Measurements from ENCODE around the gene PRAC2. TPM values are rescaled to one million over a fixed set of nuclear protein-coding genes. Genes with fewer than 3 reads are reported as not detected.
A peak's percentile ranks its signal among the peaks of the same experiment; 100 is the strongest.

PRAC2 gene
- total RNA-seq, 5 donors from 2014 or later (not counting 1 experiment from before 2014, with no cell fraction given): not detected

DNA sequence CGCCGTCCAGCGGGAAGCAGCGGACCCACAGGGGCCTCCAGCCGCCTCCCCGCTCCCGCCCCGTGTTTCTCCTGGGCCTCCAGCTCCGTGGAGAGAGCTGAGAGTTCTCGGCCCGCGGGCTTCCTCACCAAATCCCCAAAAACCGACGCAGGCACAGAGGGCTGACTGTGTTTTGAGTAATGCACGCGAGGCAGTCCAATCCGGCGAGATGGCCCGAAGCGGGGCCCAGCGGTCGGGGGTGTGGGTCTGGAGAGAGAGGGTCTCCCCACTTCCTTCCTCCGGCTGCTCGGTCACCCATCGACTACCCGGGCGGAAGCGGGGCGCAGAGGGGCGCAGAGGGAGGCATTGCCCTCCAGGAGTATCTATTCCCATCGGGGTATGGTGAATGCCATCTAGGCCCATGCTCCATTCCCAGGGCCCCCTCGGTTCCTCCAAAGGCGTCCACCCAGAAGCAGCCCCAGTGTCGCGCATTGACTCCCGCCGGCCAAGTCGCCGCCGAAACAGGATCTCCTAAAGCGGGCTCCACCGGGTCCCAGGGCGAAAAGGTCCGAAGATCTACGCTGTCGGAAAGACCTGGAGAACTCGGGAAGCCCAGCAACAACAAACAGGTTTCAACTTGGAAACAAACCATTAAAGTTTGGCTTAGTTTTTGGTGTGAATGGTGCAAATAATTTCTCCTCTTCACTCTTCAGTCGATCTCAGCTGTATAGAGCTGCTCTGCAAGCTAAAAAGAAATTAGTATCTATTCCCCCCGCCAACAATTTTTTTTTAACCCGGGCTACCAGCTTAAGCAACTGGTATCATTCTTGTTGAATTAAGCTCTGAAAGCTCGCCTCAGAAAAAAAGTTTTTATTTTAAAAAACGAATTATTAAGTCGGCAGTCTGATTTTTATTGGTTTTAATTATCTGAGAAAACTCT, 24.7 kb downstream of the PRAC2 start:
- DNase-seq (no peak), ATAC-seq (replicated peaks in 1 of 4) (no peak)
- WGBS (ENCODE audit: insufficient coverage): 18% methylated on average over 39 of the region's 53 CpGs
- Mint-ChIP-seq H3K36me3 (no peaks in the 10 kb centered on the region), H3K27ac (no peak overlapping the region), H3K4me1 (peaks cover under 1 to 14% (median 2%) of the 10 kb centered on the region in 3 donors), H3K9me3 (no peaks in the 10 kb centered on the region), H3K4me3 (no peak overlapping the region), H3K27me3 (peaks cover 84 to 94% of the 10 kb centered on the region in 2 donors)
- no peaks in the 10 kb centered on the region for H3K9me3 ChIP-seq
- no peak overlapping the region for H3K27ac ChIP-seq (ENCODE audit: low read length)
- ChIA-PET CTCF (interaction anchor here (0.6 to 1.0 kb wide), 3 partner anchors 10 to 135 kb away, joined by 3 to 4 read pairs (median 3); no protein-coding TSS in a partner anchor), POLR2A (interaction anchor here in 1 of 2 donors (0.7 kb wide), 1 partner anchor 31 kb away, joined by 3 read pairs; no protein-coding TSS in a partner anchor)
- H3K27me3 ChIP-seq (replicated peaks in 1 of 2; ENCODE audit: control insufficient read depth in 2 of 2, extremely low read depth in 1 of 2, insufficient read depth in 2 of 2, low read length in 1 of 2): peaks cover 45 to 83% of the 10 kb centered on the region in 2 experiments
- no peaks in the 10 kb centered on the region for H3K36me3 ChIP-seq (ENCODE audit: control insufficient read depth in 2 of 2, extremely low read depth in 1 of 2, insufficient read depth in 1 of 2, low read length in 1 of 2)
- H3K4me3 ChIP-seq (ENCODE audit: control insufficient read depth in 1 of 2, extremely low read depth in 1 of 2, low read length in 1 of 2): no peak overlapping the region
- peaks cover 0 to 19% of the 10 kb centered on the region in 2 experiments for H3K4me1 ChIP-seq (ENCODE audit: control insufficient read depth in 1 of 2, extremely low read depth in 1 of 2, insufficient read depth in 2 of 2, low read length in 2 of 2)

GRCh38 chr17:48748718-48749566, 26.0 kb downstream of the PRAC2 start:
- H3K36me3 ChIP-seq (ENCODE audit: control insufficient read depth in 2 of 2, extremely low read depth in 1 of 2, insufficient read depth in 1 of 2, low read length in 1 of 2): no peaks in the 10 kb centered on the region
- H3K27ac Mint-ChIP-seq: peak overlapping the region in 1 of 2 donors; percentile 32
- peaks cover 0 to 22% of the 10 kb centered on the region in 2 experiments for H3K4me1 ChIP-seq (ENCODE audit: control insufficient read depth in 1 of 2, extremely low read depth in 1 of 2, insufficient read depth in 2 of 2, low read length in 2 of 2)
- peak overlapping the region in 1 of 2 donors; percentile 44 for H3K4me3 ChIP-seq (ENCODE audit: control insufficient read depth in 1 of 2, extremely low read depth in 1 of 2, low read length in 1 of 2)
- CTCF ChIA-PET: interaction anchor here (0.6 to 1.0 kb wide), 4 partner anchors 11 to 154 kb away, joined by 3 to 4 read pairs (median 3); no protein-coding TSS in a partner anchor
- H3K36me3 Mint-ChIP-seq: no peaks in the 10 kb centered on the region
- DNase-seq (no peak), ATAC-seq (replicated peaks in 1 of 4) (no peak)
- peaks cover 52 to 87% of the 10 kb centered on the region in 2 experiments for H3K27me3 ChIP-seq (replicated peaks in 1 of 2; ENCODE audit: control insufficient read depth in 2 of 2, extremely low read depth in 1 of 2, insufficient read depth in 2 of 2, low read length in 1 of 2)
- no peak overlapping the region for H3K27ac ChIP-seq (ENCODE audit: low read length)
- H3K4me1 Mint-ChIP-seq: peaks cover 12 to 26% (median 13%) of the 10 kb centered on the region in 3 donors
- no peaks in the 10 kb centered on the region for H3K9me3 Mint-ChIP-seq
- no peaks in the 10 kb centered on the region for H3K9me3 ChIP-seq
- WGBS (ENCODE audit: insufficient coverage): 44% methylated on average over 3 of the region's 16 CpGs
- POLR2A ChIA-PET: interaction anchor here in 1 of 2 donors (0.5 to 0.7 kb wide), 2 partner anchors 33 to 751 kb away, joined by 3 to 6 read pairs; no protein-coding TSS in a partner anchor
- peaks cover 84 to 94% of the 10 kb centered on the region in 2 donors for H3K27me3 Mint-ChIP-seq
- no peak overlapping the region for H3K4me3 Mint-ChIP-seq

- ChIA-PET CTCF (interaction anchor here in 1 of 2 donors (0.6 kb wide), 1 partner anchor 153 kb away, joined by 3 read pairs; no protein-coding TSS in a partner anchor), POLR2A (no interaction called here)
- Histone ChIP-seq H3K4me3 (ENCODE audit: control insufficient read depth in 1 of 2, extremely low read depth in 1 of 2, low read length in 1 of 2) (peak overlapping the region in 1 of 2 donors; percentile 44), H3K4me1 (ENCODE audit: control insufficient read depth in 1 of 2, extremely low read depth in 1 of 2, insufficient read depth in 2 of 2, low read length in 2 of 2) (peaks cover 2 to 32% of the 10 kb centered on the region in 2 experiments), H3K27ac (ENCODE audit: low read length) (no peak overlapping the region), H3K27me3 (replicated peaks in 1 of 2; ENCODE audit: control insufficient read depth in 2 of 2, extremely low read depth in 1 of 2, insufficient read depth in 2 of 2, low read length in 1 of 2) (peaks cover 60 to 89% of the 10 kb centered on the region in 2 experiments), H3K36me3 (ENCODE audit: control insufficient read depth in 2 of 2, extremely low read depth in 1 of 2, insufficient read depth in 1 of 2, low read length in 1 of 2) (no peaks in the 10 kb centered on the region), H3K9me3 (no peaks in the 10 kb centered on the region)
- no peak overlapping the region for H3K4me3 Mint-ChIP-seq
- WGBS (ENCODE audit: insufficient coverage): 16% methylated on average over 28 of the region's 32 CpGs
- peaks cover 18 to 30% (median 19%) of the 10 kb centered on the region in 3 donors for H3K4me1 Mint-ChIP-seq
- H3K9me3 Mint-ChIP-seq: no peaks in the 10 kb centered on the region
- ATAC-seq (replicated peaks in 1 of 4) (no peak), DNase-seq (no peak)
- H3K27ac Mint-ChIP-seq: no peak overlapping the region
- H3K36me3 Mint-ChIP-seq: no peaks in the 10 kb centered on the region
- peaks cover 83 to 94% of the 10 kb centered on the region in 2 donors for H3K27me3 Mint-ChIP-seq
These were observed 26.9 kb downstream of the PRAC2 start for GRCh38 chr17:48749621-48750553.

GRCh38 chr17:48751172-48751571, 28.2 kb downstream of the PRAC2 start:
- peaks cover 77 to 93% of the 10 kb centered on the region in 2 donors for H3K27me3 Mint-ChIP-seq
- Histone ChIP-seq H3K4me3 (ENCODE audit: control insufficient read depth in 1 of 2, extremely low read depth in 1 of 2, low read length in 1 of 2) (no peak overlapping the region), H3K9me3 (no peaks in the 10 kb centered on the region), H3K27ac (ENCODE audit: low read length) (no peak overlapping the region), H3K4me1 (ENCODE audit: control insufficient read depth in 1 of 2, extremely low read depth in 1 of 2, insufficient read depth in 2 of 2, low read length in 2 of 2) (peaks cover 2 to 35% of the 10 kb centered on the region in 2 experiments), H3K36me3 (ENCODE audit: control insufficient read depth in 2 of 2, extremely low read depth in 1 of 2, insufficient read depth in 1 of 2, low read length in 1 of 2) (no peaks in the 10 kb centered on the region), H3K27me3 (replicated peaks in 1 of 2; ENCODE audit: control insufficient read depth in 2 of 2, extremely low read depth in 1 of 2, insufficient read depth in 2 of 2, low read length in 1 of 2) (peaks cover 55 to 84% of the 10 kb centered on the region in 2 experiments)
- no CpG with 5 or more reads among the region's 3 CpGs for WGBS (ENCODE audit: insufficient coverage)
- H3K4me3 Mint-ChIP-seq: no peak overlapping the region
- no peak for ATAC-seq (replicated peaks in 1 of 4)
- H3K9me3 Mint-ChIP-seq: no peaks in the 10 kb centered on the region
- DNase-seq: no peak
- ChIA-PET POLR2A (interaction anchor here in 1 of 2 donors (0.5 kb wide), 1 partner anchor 171 kb away, joined by 8 read pairs; no protein-coding TSS in a partner anchor), CTCF (interaction anchor here (0.6 to 1.6 kb wide), 6 partner anchors 17 to 128 kb away, joined by 3 to 14 read pairs (median 3); partner anchors contain the start of gene HOXB13 (in 1 of the 2))
- no peaks in the 10 kb centered on the region for H3K36me3 Mint-ChIP-seq
- peaks cover 19 to 30% (median 21%) of the 10 kb centered on the region in 3 donors for H3K4me1 Mint-ChIP-seq
- H3K27ac Mint-ChIP-seq: no peak overlapping the region

DNA sequence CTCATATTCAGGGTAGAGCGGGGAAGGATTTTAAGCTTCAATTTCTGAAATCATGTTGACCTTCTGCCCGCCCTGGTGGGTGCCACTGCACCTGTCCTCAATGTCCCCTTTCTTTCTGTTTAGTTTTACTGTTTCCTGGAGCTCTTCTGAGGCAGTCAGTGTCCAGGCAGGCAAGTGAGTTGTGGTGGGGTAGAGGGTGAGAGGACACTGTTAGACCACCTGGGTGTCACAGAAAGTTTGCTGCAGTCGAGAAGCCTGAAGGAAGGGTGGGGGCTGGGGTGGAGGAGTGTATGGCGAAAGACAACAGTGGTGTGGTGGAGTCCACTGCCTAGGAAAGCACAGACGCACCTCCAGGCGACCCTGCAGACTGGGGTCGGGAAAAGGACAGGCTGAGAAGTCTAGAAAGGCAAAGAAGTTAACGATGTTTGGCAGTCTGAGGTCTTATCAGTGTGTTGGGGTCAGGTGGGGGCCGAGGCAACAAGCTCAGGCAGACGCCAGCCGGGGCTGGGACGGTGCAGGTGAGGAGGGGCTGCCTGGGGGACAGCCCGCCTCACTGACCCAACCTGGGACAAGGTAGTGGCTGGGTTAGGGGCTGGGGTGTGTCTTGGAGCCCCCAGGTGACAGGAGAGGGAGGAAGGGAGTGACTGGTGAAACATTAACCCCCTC, 28.9 kb downstream of the PRAC2 start:
- Histone ChIP-seq H3K4me1 (ENCODE audit: control insufficient read depth in 1 of 2, extremely low read depth in 1 of 2, insufficient read depth in 2 of 2, low read length in 2 of 2) (peaks cover 2 to 29% of the 10 kb centered on the region in 2 experiments), H3K9me3 (no peaks in the 10 kb centered on the region), H3K36me3 (ENCODE audit: control insufficient read depth in 2 of 2, extremely low read depth in 1 of 2, insufficient read depth in 1 of 2, low read length in 1 of 2) (no peaks in the 10 kb centered on the region), H3K4me3 (ENCODE audit: control insufficient read depth in 1 of 2, extremely low read depth in 1 of 2, low read length in 1 of 2) (no peak overlapping the region), H3K27ac (ENCODE audit: low read length) (no peak overlapping the region), H3K27me3 (replicated peaks in 1 of 2; ENCODE audit: control insufficient read depth in 2 of 2, extremely low read depth in 1 of 2, insufficient read depth in 2 of 2, low read length in 1 of 2) (peaks cover 51 to 83% of the 10 kb centered on the region in 2 experiments)
- H3K27ac Mint-ChIP-seq: peak overlapping the region in 1 of 2 donors; percentile 19
- POLR2A ChIA-PET: interaction anchor here in 1 of 2 donors (0.5 to 0.6 kb wide), 2 partner anchors 9 to 172 kb away, joined by 4 to 8 read pairs; no protein-coding TSS in a partner anchor
- no peak for ATAC-seq (replicated peaks in 1 of 4)
- no peak for DNase-seq
- CTCF ChIA-PET: interaction anchor here in 1 of 2 donors (0.6 to 1.6 kb wide), 3 partner anchors 28 to 127 kb away, joined by 3 to 14 read pairs (median 3); no protein-coding TSS in a partner anchor
- H3K36me3 Mint-ChIP-seq: no peaks in the 10 kb centered on the region
- no peak overlapping the region for H3K4me3 Mint-ChIP-seq
- no peaks in the 10 kb centered on the region for H3K9me3 Mint-ChIP-seq
- H3K27me3 Mint-ChIP-seq: peaks cover 76 to 92% of the 10 kb centered on the region in 2 donors
- H3K4me1 Mint-ChIP-seq: peaks cover 19 to 25% (median 21%) of the 10 kb centered on the region in 3 donors
- WGBS (ENCODE audit: insufficient coverage): 3% methylated on average over 8 of the region's 13 CpGs

All from T-cell (primary cell).